IPS-11a (cell line): ENCODE data around the gene NINJ2.

Experiments
- H3K4me3 ChIP-seq: one replicate; pipeline ENCODE4 v1.5.1; 2013; ENCODE audit warnings: low read depth, low read length, control low read depth

NINJ2 gene

DNA sequence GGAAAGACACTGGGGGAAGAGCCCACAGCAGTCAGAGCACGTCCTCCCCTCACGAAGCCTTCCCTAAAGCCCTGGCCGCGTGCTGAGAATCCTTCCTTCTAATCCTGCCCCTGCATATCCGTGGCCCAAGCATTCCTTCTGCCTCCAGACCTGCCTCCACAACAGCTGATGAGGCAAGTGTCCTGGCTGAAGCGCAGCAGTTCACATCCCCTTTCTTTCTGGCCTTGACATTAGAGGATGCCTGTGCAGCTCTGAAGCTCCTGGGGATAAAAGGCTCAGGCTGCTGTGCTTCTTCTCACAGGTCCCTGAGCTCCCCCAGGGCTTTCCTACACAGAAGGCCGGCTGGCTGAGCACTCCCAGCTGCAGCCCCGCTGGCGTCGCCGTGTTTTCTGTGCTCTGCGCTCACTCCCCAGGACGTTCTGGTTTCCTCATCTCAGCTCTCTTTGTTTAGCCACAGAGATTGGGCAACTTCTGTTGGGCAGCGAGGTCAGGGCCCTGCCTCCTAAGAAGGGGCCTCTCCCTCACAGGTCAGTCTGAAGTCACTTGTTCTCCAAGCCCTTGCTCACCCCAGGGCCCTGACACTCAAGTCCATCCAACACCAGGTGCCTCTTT lies 45.8 kb downstream of the NINJ2 start:
- no peak overlapping the region for H3K4me3 ChIP-seq

DNA sequence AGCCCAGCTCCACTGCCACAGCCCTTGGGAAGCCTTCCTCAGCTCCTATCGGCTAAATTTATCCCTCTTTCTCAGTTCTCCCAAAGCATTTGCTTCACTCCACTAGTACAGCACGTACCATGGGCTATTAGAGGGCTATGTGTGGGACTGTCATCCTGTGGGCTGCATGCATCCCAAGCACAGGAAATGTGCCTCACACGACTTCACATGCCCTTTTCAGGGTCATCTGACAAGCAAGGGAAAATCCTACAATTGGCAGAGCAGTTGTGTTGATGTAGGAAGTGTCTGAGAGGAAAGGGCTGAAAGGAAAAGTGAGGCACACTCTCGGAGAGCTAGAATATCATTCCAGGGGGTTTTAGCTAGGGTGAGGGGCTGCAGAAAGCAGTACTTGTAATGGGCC lies 47.6 kb downstream of the NINJ2 start:
- no peak overlapping the region for H3K4me3 ChIP-seq

DNA sequence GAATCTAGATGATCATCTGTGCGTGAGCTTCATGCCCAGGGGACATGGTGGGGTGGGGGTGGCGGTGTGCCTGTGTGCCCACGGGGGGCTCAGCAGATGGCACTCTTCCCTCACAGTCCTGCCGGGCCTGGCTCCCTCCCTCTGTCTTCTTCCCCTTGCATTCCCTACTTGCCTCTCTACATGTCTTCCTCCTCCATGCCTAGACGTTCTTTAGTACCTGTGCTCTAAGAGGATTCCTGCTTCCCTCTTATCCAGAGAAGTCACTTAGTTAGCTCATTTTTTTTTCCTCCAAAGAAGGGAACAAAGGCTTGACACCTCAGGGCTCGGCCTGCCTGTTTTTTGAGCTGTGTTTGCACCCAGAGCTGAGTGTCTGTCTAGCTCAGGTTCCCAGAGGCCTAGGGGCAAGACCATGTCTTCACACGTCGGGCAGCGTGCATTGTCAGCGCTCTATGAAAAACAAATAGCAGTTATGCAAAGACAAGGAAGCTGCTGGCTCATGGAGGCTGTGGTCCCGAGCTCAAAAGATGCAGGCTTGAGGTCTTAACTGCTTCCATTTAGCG lies 48.8 kb downstream of the NINJ2 start:
- H3K4me3 ChIP-seq = no peak overlapping the region

DNA sequence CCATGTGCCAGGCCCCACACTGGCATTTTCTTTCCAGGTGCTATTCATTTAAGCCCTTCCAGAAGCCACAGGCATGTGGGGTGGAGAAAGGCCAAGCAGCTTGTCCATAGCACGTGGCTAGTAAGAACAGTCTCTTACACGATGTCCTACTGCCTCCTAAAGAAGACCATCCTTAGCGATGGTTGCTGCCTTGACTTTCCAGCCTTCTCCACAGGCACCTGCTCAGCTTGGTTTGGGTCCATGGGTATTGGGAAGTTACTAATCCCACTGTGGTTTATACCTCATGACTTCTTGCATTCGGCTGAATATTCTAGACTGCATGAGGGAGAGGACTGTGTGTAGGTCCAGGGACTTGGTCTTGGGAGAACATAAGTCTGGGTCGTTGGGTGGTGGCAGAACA lies 49.2 kb downstream of the NINJ2 start:
- H3K4me3 ChIP-seq = no peak overlapping the region

DNA sequence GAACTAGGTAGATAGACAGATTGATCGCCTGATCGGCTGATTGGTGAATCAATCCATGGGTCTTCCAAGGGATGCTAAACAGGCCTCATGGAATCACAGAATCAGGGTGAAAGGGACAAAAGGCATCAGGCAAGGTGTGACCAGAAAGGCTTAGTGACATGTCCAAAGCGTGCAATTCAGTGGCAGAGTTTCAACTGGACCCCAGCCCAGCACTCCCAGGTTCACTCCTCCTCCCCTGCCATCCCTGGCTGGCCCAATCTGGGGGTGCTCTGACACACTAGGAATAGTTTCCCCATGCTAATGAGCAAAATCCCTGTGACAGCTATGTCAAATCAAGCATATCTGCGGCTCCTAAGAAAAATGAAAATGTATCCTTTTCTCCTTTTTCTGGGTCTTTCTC lies 50.4 kb downstream of the NINJ2 start:
- H3K4me3 ChIP-seq = no peak overlapping the region

DNA sequence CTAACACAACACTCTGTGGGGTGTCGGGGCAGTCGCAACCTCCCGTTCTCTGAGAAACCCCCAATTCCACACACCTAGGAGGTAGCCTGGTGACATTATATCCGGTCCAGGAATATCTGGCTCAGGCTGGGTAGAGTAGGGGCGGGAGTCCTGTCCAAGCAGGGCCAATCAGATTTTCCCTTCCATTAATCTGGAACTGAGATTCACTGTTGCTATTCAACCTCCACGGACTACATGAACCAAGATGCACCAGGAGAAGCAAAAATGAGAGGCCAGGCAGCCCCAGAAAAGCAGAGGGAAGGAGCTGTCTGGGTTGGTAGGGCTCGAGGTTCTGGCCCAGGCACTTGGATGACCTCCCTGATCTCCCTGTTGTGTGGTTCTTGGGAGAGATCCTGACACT lies 51.0 kb downstream of the NINJ2 start:
- H3K4me3 ChIP-seq = no peak overlapping the region

DNA sequence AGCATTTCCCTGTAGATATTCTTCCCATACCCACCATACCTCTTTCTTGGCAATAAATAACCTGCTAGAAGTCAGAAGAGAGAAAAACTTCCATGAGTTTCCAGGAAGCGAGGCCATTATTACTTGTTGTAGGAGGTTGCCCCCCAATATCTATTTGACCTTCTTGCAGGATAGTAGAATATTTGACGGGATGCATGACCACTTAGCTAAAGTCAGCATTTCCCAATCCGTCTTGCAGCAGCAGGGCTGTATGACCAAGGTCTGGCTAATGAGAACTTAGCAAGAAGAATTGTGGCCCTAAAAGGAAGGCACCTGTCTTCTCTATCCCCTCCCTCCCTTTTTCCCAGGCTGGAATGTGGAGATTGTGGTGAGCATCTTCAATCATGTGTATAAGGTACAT lies 51.5 kb downstream of the NINJ2 start:
- no peak overlapping the region for H3K4me3 ChIP-seq

DNA sequence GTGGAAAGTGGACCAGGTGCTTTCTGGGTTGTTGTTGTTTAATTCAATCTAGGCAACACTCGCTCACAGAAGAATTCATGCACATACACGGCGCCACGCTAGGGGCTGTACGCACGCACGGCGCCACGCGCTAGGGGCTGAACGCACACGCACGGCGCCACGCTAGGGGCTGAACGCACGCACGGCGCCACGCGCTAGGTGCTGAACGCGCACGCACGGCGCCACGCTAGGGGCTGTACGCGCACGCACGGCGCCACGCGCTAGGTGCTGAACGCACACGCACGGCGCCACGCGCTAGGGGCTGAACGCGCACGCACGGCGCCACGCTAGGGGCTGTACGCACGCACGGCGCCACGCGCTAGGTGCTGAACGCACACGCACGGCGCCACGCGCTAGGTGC lies 54.3 kb downstream of the NINJ2 start:
- H3K4me3 ChIP-seq = no peak overlapping the region

DNA sequence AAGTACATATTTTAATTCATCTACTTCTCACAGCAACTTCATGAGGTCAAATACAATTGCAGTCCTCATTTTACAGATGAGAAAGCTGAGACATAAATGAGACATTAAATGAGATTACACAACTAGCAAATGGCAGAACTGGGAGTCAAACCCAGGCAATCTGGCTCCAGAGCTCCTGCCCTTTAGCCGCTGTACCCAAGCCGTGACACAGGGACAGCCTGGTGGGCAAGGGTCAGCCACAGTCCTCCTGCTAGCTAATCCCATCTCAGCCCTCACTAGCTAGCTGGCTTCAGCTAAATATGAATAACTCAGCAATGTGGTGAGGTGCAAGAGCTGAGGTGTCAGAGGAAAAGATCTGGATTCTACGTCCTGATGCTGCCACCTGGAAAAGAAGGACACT lies 54.8 kb downstream of the NINJ2 start:
- H3K4me3 ChIP-seq = no peak overlapping the region

DNA sequence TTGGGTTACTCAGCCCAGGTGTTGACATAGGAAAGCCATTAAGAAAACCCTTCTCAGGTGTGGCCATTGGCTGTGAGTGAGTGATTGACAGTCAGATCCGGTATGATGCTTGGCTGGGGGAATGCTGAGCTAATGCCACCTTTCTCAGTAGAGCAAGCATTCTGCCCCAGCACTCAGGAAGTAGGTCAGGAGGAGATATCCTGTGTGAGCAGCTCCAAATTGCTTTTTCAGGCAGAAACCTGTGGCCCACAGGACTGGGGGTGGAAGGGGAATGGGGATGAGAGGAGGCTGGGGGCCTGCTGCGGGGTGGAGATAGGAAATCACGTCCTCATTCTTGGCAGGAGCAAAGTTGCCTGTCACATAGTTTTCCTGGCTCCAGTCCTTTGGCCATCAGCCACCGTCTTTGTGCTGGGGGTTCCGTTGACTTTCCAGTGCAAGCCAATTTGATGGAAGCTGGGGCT lies 55.7 kb downstream of the NINJ2 start:
- H3K4me3 ChIP-seq = no peak overlapping the region

DNA sequence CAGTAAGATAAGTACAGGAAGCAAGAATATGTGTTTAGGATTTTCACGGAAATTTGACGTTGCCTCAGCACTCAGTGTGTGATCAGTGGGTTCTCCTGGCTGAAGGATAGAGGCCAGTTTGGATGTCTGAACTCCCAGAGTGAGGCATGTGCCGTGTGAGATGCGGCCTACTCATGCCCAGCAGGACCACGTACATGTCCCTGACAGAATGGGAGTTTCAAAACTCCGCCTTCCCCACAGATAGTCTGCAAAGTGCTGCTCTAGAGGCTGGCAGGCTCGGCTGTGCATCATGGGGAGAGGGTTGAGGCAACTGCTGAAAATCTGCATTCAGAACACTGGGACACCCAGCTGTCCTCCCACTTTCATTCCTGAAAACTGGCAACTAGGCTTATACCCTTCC lies 58.3 kb downstream of the NINJ2 start:
- H3K4me3 ChIP-seq = no peak overlapping the region

DNA sequence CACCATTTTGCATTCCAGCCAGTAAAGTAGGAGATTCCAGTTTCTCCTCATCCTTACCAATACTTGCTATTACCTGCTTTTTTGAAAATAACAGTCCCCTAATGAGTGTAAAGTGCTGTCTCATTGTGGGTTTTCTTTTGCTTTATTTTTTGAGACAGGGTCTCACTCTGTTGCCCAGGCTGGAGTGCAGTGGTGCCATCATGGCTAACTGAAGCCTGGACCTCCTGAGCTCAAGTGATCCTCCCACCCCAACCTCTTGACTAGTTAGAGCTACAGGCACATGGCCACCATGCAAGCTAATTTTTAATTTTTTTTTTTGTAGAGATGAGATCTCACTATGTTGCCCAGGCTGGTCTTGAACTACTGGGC lies 60.6 kb downstream of the NINJ2 start:
- H3K4me3 ChIP-seq = no peak overlapping the region

DNA sequence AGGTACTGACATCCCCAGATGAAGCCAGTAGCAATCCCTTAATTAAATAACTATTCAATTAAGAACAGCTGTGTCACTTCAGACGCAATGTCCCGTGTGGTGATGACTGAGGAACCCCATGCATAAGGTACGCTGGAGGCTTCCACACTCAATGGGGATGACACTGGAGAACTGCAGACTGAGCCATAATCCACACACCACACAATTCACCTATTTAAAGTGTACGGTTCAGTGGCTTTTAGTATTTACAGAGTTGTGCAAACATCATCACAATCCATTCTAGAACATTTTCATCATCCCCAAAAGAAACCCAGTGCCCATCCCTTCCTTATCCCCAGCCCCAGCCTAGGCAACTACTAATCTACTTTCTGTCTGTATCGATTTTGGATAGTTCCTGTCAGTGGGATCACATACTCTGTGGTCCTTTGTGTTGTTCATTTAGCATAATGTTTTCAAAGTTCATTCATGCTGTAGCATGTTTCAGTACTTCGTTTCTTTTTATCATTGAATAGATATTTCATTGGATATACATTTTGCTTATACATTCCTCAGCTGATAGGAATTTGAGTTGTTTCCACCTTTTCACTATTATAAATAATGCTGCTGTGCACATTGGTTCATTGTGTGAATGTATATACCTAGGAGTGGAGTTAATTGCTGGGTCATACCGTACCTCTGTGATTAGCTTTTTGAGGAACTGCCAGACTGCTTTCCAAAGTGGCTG lies 61.1 kb downstream of the NINJ2 start:
- no peak overlapping the region for H3K4me3 ChIP-seq

DNA sequence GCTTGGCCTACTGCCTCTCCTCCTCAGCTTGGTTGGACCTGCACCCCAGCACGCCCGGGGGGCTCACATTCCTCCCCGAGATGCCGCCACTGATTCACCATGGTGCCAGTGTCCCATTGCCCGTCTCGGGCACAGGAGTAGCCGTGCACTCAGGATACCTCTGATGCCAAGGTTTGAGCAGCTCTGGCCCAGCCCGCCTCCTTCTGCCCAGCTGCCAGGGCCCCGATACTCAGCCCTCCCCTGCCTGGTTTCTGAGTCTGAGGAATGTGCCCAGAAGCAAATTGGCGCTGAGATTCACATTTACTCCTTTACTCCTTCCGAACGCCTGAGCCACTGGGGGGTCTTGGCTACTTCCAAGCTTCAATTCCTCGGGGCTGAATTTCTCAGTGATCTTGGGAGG lies 63.5 kb downstream of the NINJ2 start:
- no peak overlapping the region for H3K4me3 ChIP-seq

DNA sequence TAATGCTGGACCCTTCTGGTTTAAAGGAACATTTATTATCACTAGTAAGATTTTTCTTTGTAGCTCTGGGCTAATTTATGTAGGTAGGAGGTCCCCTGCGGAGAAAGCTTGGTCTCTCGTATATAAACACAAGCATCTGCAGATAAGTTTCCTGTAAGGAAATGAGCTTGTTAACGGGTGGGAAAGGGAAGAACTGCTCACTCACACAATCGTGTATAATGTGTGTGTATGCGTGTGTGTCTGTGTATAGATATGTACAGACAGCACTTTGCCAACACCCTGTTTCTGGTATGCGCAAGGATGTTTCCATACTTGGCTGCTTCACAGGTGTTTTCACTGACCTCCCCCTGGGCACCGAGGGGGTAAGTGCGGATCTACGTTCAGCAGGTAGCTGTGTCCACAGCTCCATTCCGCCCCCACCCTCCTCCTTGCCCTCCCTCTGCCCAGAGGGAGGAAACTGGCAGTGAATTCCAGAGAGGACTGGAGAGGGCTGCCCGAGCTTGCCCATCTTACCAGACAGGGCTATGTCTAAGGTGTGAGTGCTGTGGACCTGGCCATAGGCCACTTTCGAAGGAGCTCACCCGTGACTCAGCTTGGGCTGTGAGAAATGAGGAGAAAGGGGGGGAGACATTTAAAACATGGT lies 65.2 kb downstream of the NINJ2 start:
- no peak overlapping the region for H3K4me3 ChIP-seq

DNA sequence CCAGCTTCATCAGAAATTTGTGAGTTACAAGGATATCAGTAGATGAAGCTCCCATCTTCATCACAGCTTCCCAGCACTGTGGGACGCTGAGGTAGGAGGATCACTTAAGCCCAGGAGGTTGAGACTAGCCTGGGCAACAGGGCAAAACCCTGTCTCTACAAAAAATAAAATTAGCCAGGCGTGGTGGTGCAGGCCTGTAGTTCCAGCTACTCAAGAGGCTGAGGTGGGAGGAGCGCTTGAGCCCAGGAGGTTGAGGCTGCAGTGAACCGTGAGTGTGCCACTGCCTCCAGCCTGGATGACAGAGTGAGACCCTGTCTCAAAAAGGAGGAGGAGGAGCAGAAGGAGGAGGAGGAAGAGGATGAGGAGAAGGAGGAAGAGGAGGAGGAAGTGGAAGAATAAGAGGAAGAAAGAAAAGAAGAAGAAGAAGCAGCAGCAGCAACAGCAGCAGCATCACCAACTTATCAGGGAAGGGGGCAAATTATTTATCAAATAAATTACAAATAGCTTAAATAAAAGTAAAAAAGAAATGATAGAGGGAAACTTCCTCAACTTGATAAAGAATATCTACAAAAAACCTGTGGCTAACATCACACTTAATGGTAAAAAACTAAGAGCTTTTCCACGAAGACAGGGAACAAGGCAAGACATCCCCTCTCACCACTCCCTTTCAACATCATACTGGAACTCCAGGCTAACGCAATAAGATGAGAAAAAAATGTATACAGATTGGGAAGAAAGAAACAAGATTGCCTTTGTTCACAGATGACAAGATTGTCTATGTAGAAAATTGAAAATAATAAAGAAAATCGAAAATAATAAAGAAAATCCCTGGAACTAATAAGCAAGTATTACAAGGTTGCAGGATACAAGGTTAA lies 69.6 kb downstream of the NINJ2 start:
- H3K4me3 ChIP-seq = no peak overlapping the region

DNA sequence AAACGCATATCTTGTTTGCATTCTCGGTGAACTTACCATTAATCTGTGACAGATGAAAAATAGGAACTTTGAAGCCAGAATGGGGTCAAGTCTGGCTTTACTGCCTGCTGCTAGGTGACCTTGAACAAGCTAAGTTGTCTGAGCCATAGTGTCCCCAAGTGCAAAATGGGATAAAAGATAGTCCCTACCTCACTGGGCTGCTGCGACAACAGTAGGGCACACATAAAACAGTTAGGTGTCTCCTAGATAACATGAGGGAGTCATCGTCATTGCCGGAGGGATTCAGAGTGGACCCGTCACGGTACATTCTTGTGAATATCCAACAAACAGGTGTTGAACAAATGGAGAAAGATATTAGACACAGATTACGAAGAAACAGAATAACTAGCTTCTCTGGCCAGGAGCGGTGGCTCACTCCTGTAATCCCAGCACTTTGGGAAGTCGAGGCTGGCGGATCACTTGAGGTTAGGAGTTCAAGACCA lies 71.2 kb downstream of the NINJ2 start:
- no peak overlapping the region for H3K4me3 ChIP-seq

DNA sequence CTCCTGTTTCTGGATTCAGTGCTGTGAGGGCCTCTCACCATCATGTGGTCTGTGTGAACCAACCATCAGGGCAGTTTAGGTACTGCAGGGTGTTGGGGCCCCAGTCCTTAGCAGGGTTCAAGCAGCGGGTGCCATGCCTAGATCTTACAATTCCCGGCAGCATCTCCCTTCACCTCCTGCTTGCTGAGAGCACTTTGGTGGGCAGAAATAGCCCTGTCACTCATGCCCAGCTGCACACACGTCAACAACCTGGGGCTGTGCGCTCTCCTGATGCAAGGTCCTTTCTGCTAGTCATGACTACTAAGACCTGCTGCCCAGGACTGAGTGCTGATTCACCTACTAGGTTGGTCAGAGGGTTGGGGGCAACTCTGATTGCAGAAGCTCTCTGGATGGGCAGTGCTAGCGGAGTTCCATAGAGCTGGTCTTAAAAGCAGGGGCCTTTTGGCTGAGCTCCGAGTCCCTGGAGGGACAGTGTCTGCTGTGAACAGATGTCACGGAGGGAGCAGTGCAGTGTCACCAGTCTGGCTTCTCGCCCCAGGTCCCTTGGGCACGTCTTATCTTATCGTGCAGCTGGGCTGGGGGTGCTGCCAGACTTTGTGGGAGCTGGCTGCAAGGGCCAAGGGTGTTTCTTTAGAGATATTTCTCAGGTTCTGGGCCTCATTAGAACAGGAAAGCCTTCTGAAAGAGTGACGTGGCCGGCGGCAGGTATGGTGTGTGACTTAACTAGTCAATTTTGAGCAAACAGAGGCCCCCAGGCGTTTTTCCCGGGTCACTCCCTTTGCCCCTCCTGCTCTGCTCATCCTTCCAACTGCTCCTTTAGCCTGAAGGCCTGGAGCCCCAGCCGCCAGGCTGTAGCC lies 71.8 kb downstream of the NINJ2 start:
- no peak overlapping the region for H3K4me3 ChIP-seq

DNA sequence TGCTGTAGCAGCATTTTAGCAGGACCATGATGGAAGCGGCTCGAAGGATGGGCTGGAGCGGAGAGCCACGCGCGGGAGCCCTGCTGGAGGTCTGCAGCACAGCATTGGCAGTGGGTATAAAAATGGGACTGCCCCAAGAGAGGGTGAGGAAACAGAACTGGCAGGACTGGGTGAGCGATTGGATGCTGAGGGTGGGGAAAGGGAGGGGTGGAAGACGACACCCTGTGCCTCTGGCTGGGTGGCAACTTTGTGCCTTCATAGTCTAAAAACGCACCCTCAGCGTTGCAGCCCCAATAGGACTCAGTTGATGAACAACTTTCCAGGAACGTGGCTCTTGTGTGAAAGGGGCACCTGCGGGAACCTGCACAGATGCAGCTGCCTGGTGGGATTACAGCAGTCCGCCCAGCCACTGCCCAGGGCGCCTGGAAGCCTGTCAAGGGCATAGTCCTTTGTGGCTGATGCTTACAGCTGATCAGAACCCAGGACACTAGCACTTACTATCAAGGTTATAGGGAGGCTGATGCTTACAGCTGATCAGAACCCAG lies 73.0 kb downstream of the NINJ2 start:
- H3K4me3 ChIP-seq = no peak overlapping the region

DNA sequence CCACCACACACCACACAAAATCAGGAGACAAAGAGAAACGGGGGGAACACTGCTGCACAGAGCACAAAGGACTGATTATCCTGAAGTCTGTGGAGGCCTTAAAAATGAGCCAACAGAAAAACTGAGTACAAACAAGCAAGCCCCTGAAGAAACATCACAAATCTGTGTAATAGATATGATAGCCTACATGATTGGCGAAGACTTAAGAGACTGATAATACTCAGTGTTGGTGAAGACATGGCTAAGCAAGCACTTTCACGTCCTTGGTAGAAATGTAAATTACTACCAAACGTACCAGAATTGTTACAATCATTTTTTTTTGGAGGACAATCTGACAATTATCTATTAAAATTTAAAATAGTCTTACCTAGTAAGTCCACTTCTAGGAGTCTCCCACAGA lies 74.6 kb downstream of the NINJ2 start:
- H3K4me3 ChIP-seq = no peak overlapping the region
